ENCODE results near the gene NCKAP5. TPM values are rescaled to one million over a fixed set of nuclear protein-coding genes. Genes with fewer than 3 reads are reported as not detected.

The NCKAP5 gene
- total and polyA plus RNA-seq, 2 of the 8 experiments (the other 6 are each of a cell fraction or from before 2014, with no cell fraction given): 0.27 to 0.86 TPM

- TF ChIP-seq JUND (IDR thresholded peaks at IDR 0.05; ENCODE audit: low read length) (peak; percentile 52; the same call in 1 of the 2 replicates), CBX8 (IDR thresholded peaks at IDR 0.05; ENCODE audit: borderline replicate concordance, low read depth, low read length) (no peak), CEBPB (IDR thresholded peaks at IDR 0.05; ENCODE audit: low read depth, low read length) (no peak)
- Histone ChIP-seq H3K9me3 (ENCODE audit: insufficient read depth in 2 of 2, low read depth in 1 of 2, low read length in 1 of 2) (no peaks in the 10 kb centered on the region), H3K79me2 (ENCODE audit: control insufficient read depth in 1 of 2, insufficient read depth in 2 of 2, low read length in 2 of 2) (no peaks in the 10 kb centered on the region), H3K79me1 (ENCODE audit: low read depth, low read length) (no peaks in the 10 kb centered on the region), H3K23ac (ENCODE audit: insufficient read length) (no peak overlapping the region), H2BK12ac (ENCODE audit: low read depth, low read length) (peak overlapping the region; percentile 32; the same call in 1 of the 2 replicates), H3K18ac (ENCODE audit: extremely low read depth, low read length) (0 out of 2 replicates have a peak overlapping the region, but pooled peaks have one; percentile 6), H3K14ac (ENCODE audit: insufficient read length) (no peak overlapping the region), H2AFZ (ENCODE audit: low read length) (peak overlapping the region; percentile 84; the same call in 1 of the 2 replicates), H2AK5ac (ENCODE audit: low read depth, low read length) (no peak overlapping the region), H3K56ac (replicated peaks; ENCODE audit: insufficient read length, low read depth, low read length) (no peak overlapping the region), H3K23me2 (ENCODE audit: low read depth, low read length) (no peaks in the 10 kb centered on the region), H3K9ac (replicated peaks in 1 of 4; ENCODE audit: extremely low read depth in 1 of 4, low read depth in 3 of 4, low read length in 3 of 4) (no peak overlapping the region), H2BK20ac (ENCODE audit: low read length) (no peak overlapping the region), H2BK15ac (ENCODE audit: low read length) (no peak overlapping the region), H3K4me2 (ENCODE audit: insufficient read depth in 1 of 2, low read depth in 2 of 2, low read length in 2 of 2) (no peak overlapping the region), H4K8ac (ENCODE audit: extremely low read depth, insufficient read depth, low read length) (no peak overlapping the region), H4K20me1 (replicated peaks in 1 of 2; ENCODE audit: control insufficient read depth in 1 of 2, insufficient read depth in 2 of 2, low read length in 2 of 2) (no peaks in the 10 kb centered on the region), H2BK5ac (ENCODE audit: low read depth, low read length) (no peak overlapping the region), H4K91ac (replicated peaks; ENCODE audit: insufficient read length, low read length) (no peak overlapping the region), H3K27ac (ENCODE audit: low read depth, low read length) (no peak overlapping the region), H3K4ac (replicated peaks; ENCODE audit: insufficient read length, low read depth, low read length) (no peak overlapping the region), H3K4me1 (replicated peaks in 1 of 4; ENCODE audit: control insufficient read depth in 3 of 4, insufficient read depth in 4 of 4, low read length in 3 of 4) (peaks cover 0 to 7% (median 2%) of the 10 kb centered on the region in 4 experiments; a peak in 5 of 7 replicates), H3K27me3 (replicated peaks in 1 of 4; ENCODE audit: control insufficient read depth in 3 of 4, extremely low read depth in 1 of 4, insufficient read depth in 3 of 4, low read length in 3 of 4) (no peaks in the 10 kb centered on the region), H3K36me3 (ENCODE audit: control insufficient read depth in 2 of 4, insufficient read depth in 4 of 4, low read length in 3 of 4) (no peaks in the 10 kb centered on the region), H3K4me3 (ENCODE audit: extremely low read depth in 1 of 4, insufficient read depth in 2 of 4, low read depth in 3 of 4, low read length in 4 of 4) (no peak overlapping the region), H4K5ac (ENCODE audit: insufficient read length, low read depth, low read length) (no peak overlapping the region), H2BK120ac (replicated peaks; ENCODE audit: low read depth, low read length) (no peak overlapping the region)
- 93% methylated on average over 7 of the region's 7 CpGs; no CpG with 5 or more reads in 1 of the 2 experiments for WGBS, 2 experiments (ENCODE audit: extremely low coverage in 1 of 2, insufficient coverage in 1 of 2, insufficient read length in 1 of 2, insufficient replicate concordance in 2 of 2, low coverage in 1 of 2, low lambda C conversion rate in 2 of 2, missing lambda C conversion rate in 1 of 2)
- DNase-seq (ENCODE audit: low read depth in 1 of 2, low spot score in 2 of 2) (no peak), FAIRE-seq (no peak)
- POLR2A ChIA-PET (ENCODE audit: partially characterized antibody): no interaction called here
- CTCF ChIA-PET (ENCODE audit: partially characterized antibody): interaction anchor here (0.6 to 1.3 kb wide), 2 partner anchors 61 to 85 kb away, joined by 3 read pairs; no protein-coding TSS in a partner anchor
Observed at GRCh38 chr2:133326652-133327397, 241.4 kb downstream of the NCKAP5 start.
